GM12878 (cell line): ENCODE measurements around the gene CENPS. TPM values are rescaled to one million over a fixed set of nuclear protein-coding genes. Genes with fewer than 3 reads are reported as not detected.

Source experiments
- DPF2 ChIP-seq: fragments of 450-650 bp; IDR thresholded peaks from 2 replicates; pipeline ENCODE4 v1.6.1; 2017; ENCODE audit warnings: mild to moderate bottlenecking
- ETV6 ChIP-seq, 2 experiments: fragments of 450-650 bp in 1 of 2; IDR thresholded peaks in 1 of 2; conservative IDR thresholded peaks in 1 of 2; 2 replicates each; pipeline ENCODE4 v1.6.1; 2014; ENCODE audit warnings: antibody characterized with exemption in 1 of 2, borderline replicate concordance in 1 of 2, low read depth in 1 of 2, mild to moderate bottlenecking in 1 of 2, moderate library complexity in 1 of 2
- HDAC2 ChIP-seq: fragments of 200-600 bp; sonication (generic); IDR thresholded peaks from 2 replicates; pipeline ENCODE4 v1.6.1; 2017
- PML ChIP-seq: IDR thresholded peaks from 2 replicates; pipeline ENCODE4 v1.6.1; 2012; ENCODE audit warnings: low read length, inconsistent platforms
- SMAD1 ChIP-seq: fragments of 450-650 bp; IDR thresholded peaks from 2 replicates; pipeline ENCODE4 v1.6.1; 2018; ENCODE audit warnings: mild to moderate bottlenecking, low read depth; ENCODE audit not compliant: partially characterized antibody
- SPI1 ChIP-seq: IDR thresholded peaks from 2 replicates; pipeline ENCODE4 v1.6.1; 2011; ENCODE audit warnings: low read depth, mild to moderate bottlenecking, low read length, moderate library complexity, borderline replicate concordance; ENCODE audit not compliant: insufficient read depth
- SUZ12 ChIP-seq: fragments of 200-600 bp; sonication (generic); IDR thresholded peaks from one replicate; pipeline ENCODE4 v1.6.1; 2018; ENCODE audit warnings: antibody characterized with exemption, mild to moderate bottlenecking; ENCODE audit not compliant: unreplicated experiment
- TCF3 ChIP-seq: IDR thresholded peaks from 2 replicates; pipeline ENCODE4 v1.6.1; 2012; ENCODE audit warnings: low read depth, mild to moderate bottlenecking, low read length, borderline replicate concordance; ENCODE audit not compliant: insufficient read depth
- YBX1 ChIP-seq: fragments of 450-650 bp; IDR thresholded peaks from 2 replicates; pipeline ENCODE4 v1.6.1; 2016; ENCODE audit warnings: antibody characterized with exemption
- ZNF274 ChIP-seq: IDR thresholded peaks from one replicate; pipeline ENCODE4 v1.8.0; 2011; ENCODE audit not compliant: insufficient read length, insufficient read depth
- ZNF622 ChIP-seq: fragments of 450-650 bp; IDR thresholded peaks from 2 replicates; pipeline ENCODE4 v1.6.1; 2017; ENCODE audit warnings: mild to moderate bottlenecking, inconsistent platforms
- polyA plus RNA-seq, 11 experiments: library from polyadenylated mRNA; depleted of rRNA in 4 of 11; unstranded in 6 of 11; stranded (reverse) in 5 of 11; fragments of >200 nt; fragmentation: Nextera tagmentation in 4 of 11; fragmentation: Illumina TruSeq in 1 of 11; extraction: Ambion mirVana in 4 of 11; extraction: Trizol in 1 of 11; gene quantifications; 1 replicate in 1 of 11; 2 replicates in 10 of 11; pipeline versions ENCODE4 v1.2.1 to v1.2.3, GENCODE V29; 2011 to 2016; ENCODE audit warnings: inconsistent platforms in 2 of 11, missing spikeins in 2 of 11, low read depth in 1 of 11
- total RNA-seq, 4 experiments: library from RNA; depleted of rRNA in 3 of 4; stranded (reverse); fragments of >200 nt in 3 of 4; fragmentation: Illumina TruSeq in 1 of 4; extraction: Trizol in 1 of 4; gene quantifications; 2 replicates each; pipeline versions ENCODE4 v1.2.1 to v1.2.3, GENCODE V29; 2013 to 2021
- TF ChIP-seq, protein P1 (sequence below), 3 experiments: IDR thresholded peaks in 2 of 3; conservative IDR thresholded peaks in 1 of 3; 2 replicates each; pipeline ENCODE4 v1.5.1; 2011; ENCODE audit warnings: low read depth in 3 of 3, low read length in 3 of 3, mild to moderate bottlenecking in 3 of 3, control low read depth in 2 of 3, moderate library complexity in 2 of 3, inconsistent platforms in 1 of 3, mixed read lengths in 1 of 3; ENCODE audit not compliant: control insufficient read depth in 2 of 3, insufficient read depth in 1 of 3; ENCODE audit errors: extremely low read depth in 1 of 3
- TF ChIP-seq, protein P2 (sequence below): fragments of 450-650 bp; IDR thresholded peaks from 2 replicates; pipeline ENCODE4 v1.6.1; 2017; ENCODE audit warnings: mild to moderate bottlenecking, low read depth, inconsistent platforms; ENCODE audit not compliant: poor library complexity, severe bottlenecking
- TF ChIP-seq, protein P3 (sequence below): fragments of 450-650 bp; IDR thresholded peaks from 2 replicates; pipeline ENCODE4 v1.6.1; 2018; ENCODE audit warnings: borderline replicate concordance, mild to moderate bottlenecking; ENCODE audit not compliant: partially characterized antibody
- TF ChIP-seq, protein P4 (sequence below): IDR thresholded peaks from 2 replicates; pipeline ENCODE4 v1.6.1; 2011; ENCODE audit warnings: low read depth, mild to moderate bottlenecking, low read length, moderate library complexity, borderline replicate concordance; ENCODE audit errors: extremely low read depth
- TF ChIP-seq, protein P5 (sequence below): IDR thresholded peaks from 2 replicates; pipeline ENCODE4 v1.6.1; 2012; ENCODE audit warnings: low read depth, low read length, improper control_type of control experiment
- TF ChIP-seq, protein P6 (sequence below): fragments of 450-650 bp; formaldehyde crosslinking; IDR thresholded peaks from 2 replicates; pipeline ENCODE4 v1.5.0; 2022; ENCODE audit warnings: mild to moderate bottlenecking, missing genetic modification characterization

Gene CENPS
- total and polyA plus RNA-seq, 10 of the 15 experiments (the other 5 are each of a cell fraction or from before 2014, with no cell fraction given), result 9.4 to 51.7 (median 16.7) TPM

DNA sequence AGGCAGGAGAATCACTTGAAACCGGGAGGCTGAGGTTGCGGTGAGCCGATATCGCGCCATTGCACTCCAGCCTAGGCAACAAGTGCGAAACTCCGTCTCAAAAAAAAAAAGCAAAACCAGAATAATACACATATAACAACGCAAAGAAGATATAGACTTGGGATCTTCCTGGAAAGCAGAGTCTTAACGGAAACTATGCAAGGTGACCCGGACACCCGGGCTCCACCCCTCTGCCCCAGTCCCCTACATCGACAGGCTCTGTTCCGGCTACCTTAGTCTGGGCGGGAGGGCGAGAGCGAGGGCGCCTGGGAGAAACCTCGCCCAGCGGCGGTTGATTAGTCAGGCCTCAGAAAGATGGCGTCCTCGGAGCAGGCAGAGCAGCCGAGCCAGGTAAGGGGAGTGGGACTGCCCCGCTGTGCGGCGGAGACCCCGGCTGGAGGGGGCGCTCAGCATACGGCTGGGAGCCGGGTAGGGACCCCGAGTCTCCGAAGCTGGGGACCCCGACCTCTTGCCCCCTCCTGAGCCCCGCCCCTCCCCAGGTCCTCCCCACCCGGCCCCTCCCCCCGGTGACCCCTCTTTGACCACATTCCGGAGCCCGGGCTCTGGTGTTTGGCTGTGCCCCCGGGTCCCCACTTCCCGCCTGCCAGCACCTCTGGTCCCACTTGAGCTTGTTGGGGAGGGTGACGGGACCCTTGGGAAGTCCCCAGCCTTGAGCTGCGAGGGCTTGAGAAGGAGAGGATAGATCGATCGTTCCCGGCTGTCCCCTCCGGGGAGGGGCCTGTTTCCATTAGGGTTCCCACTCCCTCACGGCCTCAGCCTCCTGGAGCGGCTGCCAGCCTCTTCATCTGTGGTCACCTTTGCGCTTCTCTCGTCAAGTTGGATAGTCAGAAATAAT is 44.6 kb downstream of the CENPS start, which contains the start of gene PEX14 (continued):
- TF ChIP-seq, protein P1, sequence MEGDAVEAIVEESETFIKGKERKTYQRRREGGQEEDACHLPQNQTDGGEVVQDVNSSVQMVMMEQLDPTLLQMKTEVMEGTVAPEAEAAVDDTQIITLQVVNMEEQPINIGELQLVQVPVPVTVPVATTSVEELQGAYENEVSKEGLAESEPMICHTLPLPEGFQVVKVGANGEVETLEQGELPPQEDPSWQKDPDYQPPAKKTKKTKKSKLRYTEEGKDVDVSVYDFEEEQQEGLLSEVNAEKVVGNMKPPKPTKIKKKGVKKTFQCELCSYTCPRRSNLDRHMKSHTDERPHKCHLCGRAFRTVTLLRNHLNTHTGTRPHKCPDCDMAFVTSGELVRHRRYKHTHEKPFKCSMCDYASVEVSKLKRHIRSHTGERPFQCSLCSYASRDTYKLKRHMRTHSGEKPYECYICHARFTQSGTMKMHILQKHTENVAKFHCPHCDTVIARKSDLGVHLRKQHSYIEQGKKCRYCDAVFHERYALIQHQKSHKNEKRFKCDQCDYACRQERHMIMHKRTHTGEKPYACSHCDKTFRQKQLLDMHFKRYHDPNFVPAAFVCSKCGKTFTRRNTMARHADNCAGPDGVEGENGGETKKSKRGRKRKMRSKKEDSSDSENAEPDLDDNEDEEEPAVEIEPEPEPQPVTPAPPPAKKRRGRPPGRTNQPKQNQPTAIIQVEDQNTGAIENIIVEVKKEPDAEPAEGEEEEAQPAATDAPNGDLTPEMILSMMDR (IDR thresholded peaks at IDR 0.05 in 2 of 3, conservative IDR thresholded peaks at IDR 0.05 in 1 of 3; ENCODE audit: control insufficient read depth in 2 of 3, extremely low read depth in 1 of 3, insufficient read depth in 1 of 3, low read depth in 3 of 3, low read length in 3 of 3), result no peak
- TF ChIP-seq TCF3 (no peak), DPF2 (no peak), YBX1 (no peak), SUZ12 (no peak), ZNF274 (no peak), SPI1 (no peak), ETV6 (conservative IDR thresholded peaks at IDR 0.05 in 1 of 2, IDR thresholded peaks at IDR 0.05 in 1 of 2; ENCODE audit: borderline replicate concordance in 1 of 2, low read depth in 1 of 2) (no peak), ZNF622 (no peak), SMAD1 (no peak), HDAC2 (no peak), PML (no peak)
- TF ChIP-seq, protein P2, sequence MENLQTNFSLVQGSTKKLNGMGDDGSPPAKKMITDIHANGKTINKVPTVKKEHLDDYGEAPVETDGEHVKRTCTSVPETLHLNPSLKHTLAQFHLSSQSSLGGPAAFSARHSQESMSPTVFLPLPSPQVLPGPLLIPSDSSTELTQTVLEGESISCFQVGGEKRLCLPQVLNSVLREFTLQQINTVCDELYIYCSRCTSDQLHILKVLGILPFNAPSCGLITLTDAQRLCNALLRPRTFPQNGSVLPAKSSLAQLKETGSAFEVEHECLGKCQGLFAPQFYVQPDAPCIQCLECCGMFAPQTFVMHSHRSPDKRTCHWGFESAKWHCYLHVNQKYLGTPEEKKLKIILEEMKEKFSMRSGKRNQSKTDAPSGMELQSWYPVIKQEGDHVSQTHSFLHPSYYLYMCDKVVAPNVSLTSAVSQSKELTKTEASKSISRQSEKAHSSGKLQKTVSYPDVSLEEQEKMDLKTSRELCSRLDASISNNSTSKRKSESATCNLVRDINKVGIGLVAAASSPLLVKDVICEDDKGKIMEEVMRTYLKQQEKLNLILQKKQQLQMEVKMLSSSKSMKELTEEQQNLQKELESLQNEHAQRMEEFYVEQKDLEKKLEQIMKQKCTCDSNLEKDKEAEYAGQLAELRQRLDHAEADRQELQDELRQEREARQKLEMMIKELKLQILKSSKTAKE, result no peak
- TF ChIP-seq, protein P3, sequence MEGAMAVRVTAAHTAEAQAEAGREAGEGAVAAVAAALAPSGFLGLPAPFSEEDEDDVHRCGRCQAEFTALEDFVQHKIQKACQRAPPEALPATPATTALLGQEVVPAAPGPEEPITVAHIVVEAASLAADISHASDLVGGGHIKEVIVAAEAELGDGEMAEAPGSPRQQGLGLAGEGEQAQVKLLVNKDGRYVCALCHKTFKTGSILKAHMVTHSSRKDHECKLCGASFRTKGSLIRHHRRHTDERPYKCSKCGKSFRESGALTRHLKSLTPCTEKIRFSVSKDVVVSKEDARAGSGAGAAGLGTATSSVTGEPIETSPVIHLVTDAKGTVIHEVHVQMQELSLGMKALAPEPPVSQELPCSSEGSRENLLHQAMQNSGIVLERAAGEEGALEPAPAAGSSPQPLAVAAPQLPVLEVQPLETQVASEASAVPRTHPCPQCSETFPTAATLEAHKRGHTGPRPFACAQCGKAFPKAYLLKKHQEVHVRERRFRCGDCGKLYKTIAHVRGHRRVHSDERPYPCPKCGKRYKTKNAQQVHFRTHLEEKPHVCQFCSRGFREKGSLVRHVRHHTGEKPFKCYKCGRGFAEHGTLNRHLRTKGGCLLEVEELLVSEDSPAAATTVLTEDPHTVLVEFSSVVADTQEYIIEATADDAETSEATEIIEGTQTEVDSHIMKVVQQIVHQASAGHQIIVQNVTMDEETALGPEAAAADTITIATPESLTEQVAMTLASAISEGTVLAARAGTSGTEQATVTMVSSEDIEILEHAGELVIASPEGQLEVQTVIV, result peak; percentile 39
- TF ChIP-seq, protein P4, sequence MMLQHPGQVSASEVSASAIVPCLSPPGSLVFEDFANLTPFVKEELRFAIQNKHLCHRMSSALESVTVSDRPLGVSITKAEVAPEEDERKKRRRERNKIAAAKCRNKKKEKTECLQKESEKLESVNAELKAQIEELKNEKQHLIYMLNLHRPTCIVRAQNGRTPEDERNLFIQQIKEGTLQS, result no peak
- TF ChIP-seq, protein P5, sequence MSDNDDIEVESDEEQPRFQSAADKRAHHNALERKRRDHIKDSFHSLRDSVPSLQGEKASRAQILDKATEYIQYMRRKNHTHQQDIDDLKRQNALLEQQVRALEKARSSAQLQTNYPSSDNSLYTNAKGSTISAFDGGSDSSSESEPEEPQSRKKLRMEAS, result peak; percentile 63; the same call in 1 of the 2 replicates
- TF ChIP-seq, protein P6, sequence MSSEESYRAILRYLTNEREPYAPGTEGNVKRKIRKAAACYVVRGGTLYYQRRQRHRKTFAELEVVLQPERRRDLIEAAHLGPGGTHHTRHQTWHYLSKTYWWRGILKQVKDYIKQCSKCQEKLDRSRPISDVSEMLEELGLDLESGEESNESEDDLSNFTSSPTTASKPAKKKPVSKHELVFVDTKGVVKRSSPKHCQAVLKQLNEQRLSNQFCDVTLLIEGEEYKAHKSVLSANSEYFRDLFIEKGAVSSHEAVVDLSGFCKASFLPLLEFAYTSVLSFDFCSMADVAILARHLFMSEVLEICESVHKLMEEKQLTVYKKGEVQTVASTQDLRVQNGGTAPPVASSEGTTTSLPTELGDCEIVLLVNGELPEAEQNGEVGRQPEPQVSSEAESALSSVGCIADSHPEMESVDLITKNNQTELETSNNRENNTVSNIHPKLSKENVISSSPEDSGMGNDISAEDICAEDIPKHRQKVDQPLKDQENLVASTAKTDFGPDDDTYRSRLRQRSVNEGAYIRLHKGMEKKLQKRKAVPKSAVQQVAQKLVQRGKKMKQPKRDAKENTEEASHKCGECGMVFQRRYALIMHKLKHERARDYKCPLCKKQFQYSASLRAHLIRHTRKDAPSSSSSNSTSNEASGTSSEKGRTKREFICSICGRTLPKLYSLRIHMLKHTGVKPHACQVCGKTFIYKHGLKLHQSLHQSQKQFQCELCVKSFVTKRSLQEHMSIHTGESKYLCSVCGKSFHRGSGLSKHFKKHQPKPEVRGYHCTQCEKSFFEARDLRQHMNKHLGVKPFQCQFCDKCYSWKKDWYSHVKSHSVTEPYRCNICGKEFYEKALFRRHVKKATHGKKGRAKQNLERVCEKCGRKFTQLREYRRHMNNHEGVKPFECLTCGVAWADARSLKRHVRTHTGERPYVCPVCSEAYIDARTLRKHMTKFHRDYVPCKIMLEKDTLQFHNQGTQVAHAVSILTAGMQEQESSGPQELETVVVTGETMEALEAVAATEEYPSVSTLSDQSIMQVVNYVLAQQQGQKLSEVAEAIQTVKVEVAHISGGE (CRISPR knock-in tag), result no peak
